GM19372 (cell line): ENCODE results near the gene PTGER3.

Experiments
- ATAC-seq: cut with Tn5 transposase; IDR thresholded peaks from one replicate; pipeline ENCODE4 v1.9.1; 2021; ENCODE audit warnings: mild to moderate bottlenecking, low read depth, moderate library complexity; ENCODE audit not compliant: unreplicated experiment

PTGER3 gene

GRCh38 chr1:71047635-71048607 lies at the start of gene PTGER3:
TSS of gene PTGER3 (minus strand) at chr1:71047816. CDS start at chr1:71047577, 239 bp downstream.
- ATAC-seq: no peak

GRCh38 chr1:71094913-71095312 lies 47.3 kb upstream of the PTGER3 start:
- ATAC-seq: no peak

GRCh38 chr1:71093938-71094337 lies 46.3 kb upstream of the PTGER3 start:
- no peak for ATAC-seq

GRCh38 chr1:71089536-71090270 lies 42.1 kb upstream of the PTGER3 start:
- ATAC-seq: no peak

- ATAC-seq: no peak
Measured at GRCh38 chr1:71088645-71089287, 41.1 kb upstream of the PTGER3 start.

GRCh38 chr1:71087713-71088112 lies 40.1 kb upstream of the PTGER3 start:
- ATAC-seq: no peak

GRCh38 chr1:71087060-71087459 lies 39.4 kb upstream of the PTGER3 start:
- no peak for ATAC-seq

- no peak for ATAC-seq
Measured at GRCh38 chr1:71086331-71086730, 38.7 kb upstream of the PTGER3 start.

GRCh38 chr1:71083271-71083670 lies 35.7 kb upstream of the PTGER3 start:
- no peak for ATAC-seq

- no peak for ATAC-seq
Measured at GRCh38 chr1:71081697-71082080, 34.1 kb upstream of the PTGER3 start.

- peak; percentile 99 for ATAC-seq
Measured at GRCh38 chr1:71080739-71081696, 33.4 kb upstream of the PTGER3 start, which contains the start of gene ZRANB2. TSS of gene ZRANB2 (minus strand) at chr1:71081035. CDS start at chr1:71080995, 40 bp downstream.

- ATAC-seq: peak; percentile 5
Measured at GRCh38 chr1:71080230-71080738, 32.7 kb upstream of the PTGER3 start.

- no peak for ATAC-seq
Measured at GRCh38 chr1:71074681-71075080, 27.1 kb upstream of the PTGER3 start.

GRCh38 chr1:71072273-71072672 lies 24.7 kb upstream of the PTGER3 start:
- ATAC-seq: no peak

GRCh38 chr1:71071720-71072119 lies 24.1 kb upstream of the PTGER3 start:
- ATAC-seq: no peak

- peak; percentile 90 for ATAC-seq
Measured at GRCh38 chr1:71068325-71069240, 21.0 kb upstream of the PTGER3 start.

- ATAC-seq: no peak
Measured at GRCh38 chr1:71054791-71055190, 7.2 kb upstream of the PTGER3 start.

GRCh38 chr1:71054281-71054731 lies 6.7 kb upstream of the PTGER3 start:
- no peak for ATAC-seq
